Caco-2 (cell line): ENCODE measurements around the gene THAP5. TPM values are rescaled to one million over a fixed set of nuclear protein-coding genes. Genes with fewer than 3 reads are reported as not detected.

ENCODE experiments used
- BruUV-seq: library from RNA; stranded (reverse); fragments of 400-500 nt; replicated peaks from 2 replicates; lab custom pipeline; 2021; lab: Mats Ljungman, UMichigan
- CTCF ChIA-PET: fragments of 300-600 bp; sonication (Branson Sonifier 250); formaldehyde crosslinking; loops from one replicate; lab custom pipeline; 2022; ENCODE audit warnings: antibody characterized with exemption; lab: Charles Lee
- POLR2A ChIA-PET: fragments of 300-600 bp; sonication (Branson Sonifier 250); formaldehyde crosslinking; loops from one replicate; lab custom pipeline; 2022; ENCODE audit warnings: antibody characterized with exemption; lab: Charles Lee
- DNase-seq, 2 experiments: peaks; one replicate each; pipeline versions ENCODE4 v3.0.0 to v3.0.0-alpha.2; 2020 to 2022
- H3K27me3 ChIP-seq: replicated peaks from 2 replicates; pipeline ENCODE4 v1.6.0; 2011; ENCODE audit warnings: low read length; ENCODE audit not compliant: control insufficient read depth, insufficient read depth
- H3K36me3 ChIP-seq: 2 replicates; pipeline ENCODE4 v1.5.1; 2011; ENCODE audit warnings: low read length; ENCODE audit not compliant: control insufficient read depth, insufficient read depth
- H3K4me1 ChIP-seq: fragments of 250-450 bp; sonication (Bioruptor Pico); 2 replicates; pipeline ENCODE4 v1.5.1; 2020; ENCODE audit warnings: mild to moderate bottlenecking
- H3K4me3 ChIP-seq: 2 replicates; pipeline ENCODE4 v1.5.1; 2011; ENCODE audit warnings: low read depth, mild to moderate bottlenecking, control low read depth, low read length
- H3K9me3 ChIP-seq: fragments of 250-450 bp; sonication (Bioruptor Pico); 2 replicates; pipeline ENCODE4 v1.5.1; 2020; ENCODE audit warnings: mild to moderate bottlenecking, moderate library complexity
- H3K27ac Mint-ChIP-seq: one replicate; pipeline ENCODE4 v1.8.0; 2022; ENCODE audit warnings: mixed read lengths; ENCODE audit not compliant: unreplicated experiment
- H3K27me3 Mint-ChIP-seq: one replicate; pipeline ENCODE4 v1.8.0; 2022; ENCODE audit warnings: mixed read lengths; ENCODE audit not compliant: insufficient read depth, unreplicated experiment
- H3K36me3 Mint-ChIP-seq: one replicate; pipeline ENCODE4 v1.8.0; 2022; ENCODE audit warnings: mild to moderate bottlenecking, mixed read lengths; ENCODE audit not compliant: insufficient read depth, unreplicated experiment
- H3K4me1 Mint-ChIP-seq: one replicate; pipeline ENCODE4 v1.8.0; 2022; ENCODE audit warnings: low read depth, mixed read lengths; ENCODE audit not compliant: unreplicated experiment
- H3K4me3 Mint-ChIP-seq: one replicate; pipeline ENCODE4 v1.8.0; 2022; ENCODE audit warnings: mild to moderate bottlenecking, moderate library complexity, mixed read lengths; ENCODE audit not compliant: unreplicated experiment
- H3K9me3 Mint-ChIP-seq: one replicate; pipeline ENCODE4 v1.8.0; 2022; ENCODE audit warnings: mixed read lengths; ENCODE audit not compliant: unreplicated experiment
- CTCF ChIP-seq, 2 experiments: fragments of 200-600 bp in 1 of 2; IDR thresholded peaks; 1 replicate in 1 of 2; 2 replicates in 1 of 2; pipeline versions ENCODE4 v1.5.1 to v1.8.0; 2011 to 2022; ENCODE audit warnings: antibody characterized with exemption in 1 of 2, control low read depth in 1 of 2, inconsistent platforms in 1 of 2, low read depth in 1 of 2, low read length in 1 of 2, mild to moderate bottlenecking in 1 of 2, moderate library complexity in 1 of 2; ENCODE audit not compliant: insufficient read depth in 1 of 2, severe bottlenecking in 1 of 2, unreplicated experiment in 1 of 2
- intact Hi-C: fragments of 100-400 bp; cut with micrococcal nuclease; formaldehyde crosslinking; loops from one replicate; pipeline ENCODE4 v1.10.0; 2022; ENCODE audit not compliant: unreplicated experiment
- total RNA-seq: library from RNA; stranded (reverse); gene quantifications from 2 replicates; pipeline ENCODE4 v1.2.3, GENCODE V29; 2022

Gene THAP5
- total RNA-seq, 1 experiment from 2014 or later: 20.4 TPM

- no peak overlapping the region for H3K27ac Mint-ChIP-seq
- BruUV-seq: no TSS peak
- no peak for TF ChIP-seq CTCF (IDR thresholded peaks at IDR 0.05; ENCODE audit: insufficient read depth in 1 of 2, low read depth in 1 of 2, low read length in 1 of 2, severe bottlenecking in 1 of 2, unreplicated experiment in 1 of 2)
- intact Hi-C loops: loop anchor here (10.0 kb wide), 1 partner anchor 151 kb away; no protein-coding TSS in a partner anchor
- peaks cover 36% of the 10 kb centered on the region for H3K4me1 Mint-ChIP-seq
- peaks cover 26% of the 10 kb centered on the region for H3K4me1 ChIP-seq
- DNase-seq: no peak
- no peak overlapping the region for H3K4me3 Mint-ChIP-seq
- H3K36me3 Mint-ChIP-seq: peaks cover 6% of the 10 kb centered on the region
- no peaks in the 10 kb centered on the region for H3K27me3 Mint-ChIP-seq
- H3K4me3 ChIP-seq: no peak overlapping the region
- CTCF ChIA-PET: no interaction called here
- peaks cover 59% of the 10 kb centered on the region for H3K9me3 Mint-ChIP-seq
- H3K9me3 ChIP-seq: peaks cover 23% of the 10 kb centered on the region
- no peaks in the 10 kb centered on the region for H3K27me3 ChIP-seq
- POLR2A ChIA-PET: no interaction called here
- H3K36me3 ChIP-seq: peaks cover 6% of the 10 kb centered on the region
Observed at GRCh38 chr7:108584211-108584610, 14.7 kb upstream of the THAP5 start.

- H3K4me1 ChIP-seq: peaks cover 26% of the 10 kb centered on the region
- H3K4me3 ChIP-seq: no peak overlapping the region
- H3K36me3 Mint-ChIP-seq: peaks cover 12% of the 10 kb centered on the region
- H3K27me3 ChIP-seq: no peaks in the 10 kb centered on the region
- no peak for TF ChIP-seq CTCF (IDR thresholded peaks at IDR 0.05; ENCODE audit: insufficient read depth in 1 of 2, low read depth in 1 of 2, low read length in 1 of 2, severe bottlenecking in 1 of 2, unreplicated experiment in 1 of 2)
- ChIA-PET POLR2A (interaction anchor here (0.7 to 1.3 kb wide), 3 partner anchors 12 to 1507 kb away, joined by 3 to 8 read pairs (median 7); partner anchors contain the start of genes DNAJB9, PNPLA8 and THAP5), CTCF (interaction anchor here (0.6 to 1.2 kb wide), 2 partner anchors 11 to 12 kb away, joined by 3 to 4 read pairs; partner anchors contain the start of genes DNAJB9 and THAP5)
- peak overlapping the region; percentile 97 for H3K27ac Mint-ChIP-seq
- H3K27me3 Mint-ChIP-seq: no peaks in the 10 kb centered on the region
- intact Hi-C loops: loop anchor here (1.0 to 10.0 kb wide), 4 partner anchors 8 to 153 kb away; partner anchors contain the start of gene PNPLA8
- DNase-seq: peak; percentile 82 to 89
- H3K4me1 Mint-ChIP-seq: peaks cover 36% of the 10 kb centered on the region
- H3K4me3 Mint-ChIP-seq: peak overlapping the region; percentile 44
- H3K9me3 ChIP-seq: peaks cover 30% of the 10 kb centered on the region
- H3K9me3 Mint-ChIP-seq: peaks cover 44% of the 10 kb centered on the region
- peaks cover 7% of the 10 kb centered on the region for H3K36me3 ChIP-seq
- BruUV-seq: TSS peak; percentile 91
Observed at GRCh38 chr7:108581655-108582491, 12.4 kb upstream of the THAP5 start.

- H3K27me3 Mint-ChIP-seq: no peaks in the 10 kb centered on the region
- ChIA-PET POLR2A (no interaction called here), CTCF (no interaction called here)
Observed at GRCh38 chr7:108580298-108580697, 10.8 kb upstream of the THAP5 start.

More at GRCh38 chr7:108580298-108580697, 10.8 kb upstream of the THAP5 start:
- H3K27me3 ChIP-seq: no peaks in the 10 kb centered on the region
- BruUV-seq: no TSS peak
- peaks cover 30% of the 10 kb centered on the region for H3K9me3 ChIP-seq
- no peak for TF ChIP-seq CTCF (IDR thresholded peaks at IDR 0.05; ENCODE audit: insufficient read depth in 1 of 2, low read depth in 1 of 2, low read length in 1 of 2, severe bottlenecking in 1 of 2, unreplicated experiment in 1 of 2)
- peaks cover 12% of the 10 kb centered on the region for H3K36me3 Mint-ChIP-seq
- H3K4me1 Mint-ChIP-seq: peaks cover 37% of the 10 kb centered on the region
- H3K4me3 ChIP-seq: no peak overlapping the region
- H3K27ac Mint-ChIP-seq: no peak overlapping the region
- H3K36me3 ChIP-seq: peaks cover 7% of the 10 kb centered on the region
- intact Hi-C loops: loop anchor here (10.0 kb wide), 1 partner anchor 155 kb away; no protein-coding TSS in a partner anchor
- no peak for DNase-seq
- peaks cover 32% of the 10 kb centered on the region for H3K4me1 ChIP-seq
- no peak overlapping the region for H3K4me3 Mint-ChIP-seq
- peaks cover 35% of the 10 kb centered on the region for H3K9me3 Mint-ChIP-seq
